H9 (cell line): ENCODE data around the gene YBEY. TPM values are rescaled to one million over a fixed set of nuclear protein-coding genes. Genes with fewer than 3 reads are reported as not detected.
A peak's percentile ranks its signal among the peaks of the same experiment; 100 is the strongest.

Experiments used
- DNase-seq: peaks from one replicate; pipeline ENCODE4 v3.0.0-alpha.2; 2017
- H2AFZ ChIP-seq: one replicate; pipeline ENCODE4 v1.6.1; 2013; ENCODE audit warnings: mild to moderate bottlenecking, low read length, control low read depth, moderate library complexity
- H2AK5ac ChIP-seq: 2 replicates; pipeline ENCODE4 v1.6.1; 2013; ENCODE audit warnings: low read length, control low read depth, mixed read lengths; ENCODE audit not compliant: insufficient read length
- H2BK120ac ChIP-seq: one replicate; pipeline ENCODE4 v1.6.1; 2013; ENCODE audit warnings: low read depth, mild to moderate bottlenecking, low read length, control low read depth, inconsistent platforms; ENCODE audit not compliant: poor library complexity, severe bottlenecking
- H2BK12ac ChIP-seq: 2 replicates; pipeline ENCODE4 v1.6.1; 2013; ENCODE audit warnings: low read length, control low read depth, mixed read lengths, low read depth; ENCODE audit not compliant: insufficient read length
- H2BK15ac ChIP-seq: 2 replicates; pipeline ENCODE4 v1.6.1; 2013; ENCODE audit warnings: low read depth, low read length, control low read depth
- H2BK20ac ChIP-seq: one replicate; pipeline ENCODE4 v1.6.1; 2013; ENCODE audit warnings: low read depth, mild to moderate bottlenecking, low read length, control low read depth, inconsistent platforms; ENCODE audit not compliant: poor library complexity, severe bottlenecking
- H2BK5ac ChIP-seq: 2 replicates; pipeline ENCODE4 v1.6.1; 2013; ENCODE audit warnings: low read length, control low read depth, mixed read lengths; ENCODE audit not compliant: insufficient read length
- H3K14ac ChIP-seq: 2 replicates; pipeline ENCODE4 v1.6.1; 2013; ENCODE audit warnings: low read length, control low read depth; ENCODE audit not compliant: insufficient read depth
- H3K18ac ChIP-seq: 2 replicates; pipeline ENCODE4 v1.6.1; 2013; ENCODE audit warnings: low read depth, mild to moderate bottlenecking, mixed read lengths, low read length, control low read depth; ENCODE audit not compliant: insufficient read length
- H3K23ac ChIP-seq: 2 replicates; pipeline ENCODE4 v1.6.1; 2013; ENCODE audit warnings: low read length, control low read depth, mixed read lengths, low read depth; ENCODE audit not compliant: insufficient read length
- H3K23me2 ChIP-seq: 2 replicates; pipeline ENCODE4 v1.6.1; 2013; ENCODE audit warnings: low read depth, mild to moderate bottlenecking, mixed read lengths, low read length, control low read depth; ENCODE audit not compliant: insufficient read length, poor library complexity, severe bottlenecking
- H3K27ac ChIP-seq: 2 replicates; pipeline ENCODE4 v1.5.1; 2013; ENCODE audit warnings: low read length, control low read depth, mixed read lengths, low read depth; ENCODE audit not compliant: insufficient read length
- H3K27me3 ChIP-seq: 2 replicates; pipeline ENCODE4 v1.6.1; 2013; ENCODE audit warnings: low read length, control low read depth, inconsistent platforms; ENCODE audit not compliant: insufficient read depth
- H3K4ac ChIP-seq: 2 replicates; pipeline ENCODE4 v1.6.1; 2013; ENCODE audit warnings: low read depth, mild to moderate bottlenecking, control low read depth, inconsistent platforms, low read length, moderate library complexity
- H3K4me1 ChIP-seq: 2 replicates; pipeline ENCODE4 v1.6.1; 2013; ENCODE audit warnings: low read length, control low read depth, inconsistent platforms; ENCODE audit not compliant: insufficient read depth
- H3K4me2 ChIP-seq: 2 replicates; pipeline ENCODE4 v1.6.1; 2013; ENCODE audit warnings: low read length, control low read depth, mixed read lengths; ENCODE audit not compliant: insufficient read length, insufficient read depth
- H3K56ac ChIP-seq: 2 replicates; pipeline ENCODE4 v1.6.1; 2013; ENCODE audit warnings: low read depth, mild to moderate bottlenecking, mixed read lengths, low read length, control low read depth; ENCODE audit not compliant: insufficient read length
- H3K79me1 ChIP-seq: 2 replicates; pipeline ENCODE4 v1.6.1; 2013; ENCODE audit warnings: low read depth, mild to moderate bottlenecking, moderate library complexity, low read length, control low read depth, inconsistent platforms; ENCODE audit not compliant: insufficient read depth, poor library complexity, severe bottlenecking
- H3K79me2 ChIP-seq: 2 replicates; pipeline ENCODE4 v1.6.1; 2013; ENCODE audit warnings: low read length, control low read depth, inconsistent platforms; ENCODE audit not compliant: insufficient read depth
- H3K9ac ChIP-seq: 2 replicates; pipeline ENCODE4 v1.6.1; 2013; ENCODE audit warnings: low read length, control low read depth, mixed read lengths; ENCODE audit not compliant: insufficient read length; ENCODE audit errors: extremely low read depth
- H3K9me3 ChIP-seq: one replicate; pipeline ENCODE4 v1.6.1; 2013; ENCODE audit warnings: low read depth, low read length, inconsistent platforms; ENCODE audit not compliant: control insufficient read depth
- H3T11ph ChIP-seq: one replicate; pipeline ENCODE4 v1.6.1; 2013; ENCODE audit warnings: mild to moderate bottlenecking, low read length, control low read depth, inconsistent platforms
- H4K20me1 ChIP-seq: one replicate; pipeline ENCODE4 v1.6.1; 2013; ENCODE audit not compliant: control insufficient read depth, insufficient read length, insufficient read depth
- H4K5ac ChIP-seq: 2 replicates; pipeline ENCODE4 v1.6.1; 2013; ENCODE audit warnings: low read depth, mild to moderate bottlenecking, mixed read lengths, low read length, control low read depth; ENCODE audit not compliant: insufficient read length
- H4K8ac ChIP-seq: replicated peaks from 2 replicates; pipeline ENCODE4 v1.6.1; 2013; ENCODE audit warnings: low read length, control low read depth, mixed read lengths, low read depth; ENCODE audit not compliant: insufficient read length
- H4K91ac ChIP-seq: 2 replicates; pipeline ENCODE4 v1.6.1; 2013; ENCODE audit warnings: low read depth, mild to moderate bottlenecking, moderate library complexity, mixed read lengths, low read length, control low read depth; ENCODE audit not compliant: insufficient read length
- H3K27ac Mint-ChIP-seq, 3 experiments: 2 replicates in 2 of 3; 3 replicates in 1 of 3; pipeline ENCODE4 v1.8.0; 2020 to 2021; ENCODE audit warnings: mixed read lengths in 3 of 3, mild to moderate bottlenecking in 1 of 3, moderate library complexity in 1 of 3
- H3K27me3 Mint-ChIP-seq: 2 replicates; pipeline ENCODE4 v1.8.0; 2021; ENCODE audit warnings: low read depth, mild to moderate bottlenecking, moderate library complexity, mixed read lengths
- H3K36me3 Mint-ChIP-seq, 3 experiments: 2 replicates in 2 of 3; 3 replicates in 1 of 3; pipeline ENCODE4 v1.8.0; 2020 to 2021; ENCODE audit warnings: low read depth in 3 of 3, mixed read lengths in 3 of 3; ENCODE audit not compliant: insufficient read depth in 1 of 3
- H3K4me1 Mint-ChIP-seq, 2 experiments: 2 replicates each; pipeline ENCODE4 v1.8.0; 2020; ENCODE audit warnings: mixed read lengths in 2 of 2
- H3K4me3 Mint-ChIP-seq, 2 experiments: 2 replicates in 1 of 2; 3 replicates in 1 of 2; pipeline ENCODE4 v1.8.0; 2020 to 2021; ENCODE audit warnings: mild to moderate bottlenecking in 2 of 2, mixed read lengths in 2 of 2, moderate library complexity in 1 of 2
- H3K9me3 Mint-ChIP-seq, 2 experiments: 2 replicates in 1 of 2; 3 replicates in 1 of 2; pipeline ENCODE4 v1.8.0; 2020; ENCODE audit warnings: mild to moderate bottlenecking in 2 of 2, mixed read lengths in 2 of 2, moderate library complexity in 1 of 2
- CTCF ChIP-seq: fragments of 200-600 bp; sonication (generic); conservative IDR thresholded peaks from 3 replicates; pipeline ENCODE4 v1.8.0; 2021; ENCODE audit warnings: antibody characterized with exemption, mild to moderate bottlenecking
- WGBS: extraction: QIAGEN DNeasy Blood & Tissue Kit; methylation state at CpG from one replicate; pipeline ENCODE4 v1.1.7; 2013; ENCODE audit warnings: missing lambda C conversion rate, low lambda C conversion rate, mixed read lengths; ENCODE audit not compliant: insufficient read length; ENCODE audit errors: extremely low coverage; 5-methylcytosine and 5-hydroxymethylcytosine counted together
- total RNA-seq: library from RNA; stranded (reverse); gene quantifications from 2 replicates; pipeline ENCODE4 v1.2.1, GENCODE V29; 2021

The YBEY gene
- total RNA-seq, 1 experiment from 2014 or later, result 26.2 TPM

- no peak overlapping the region for H3K27ac ChIP-seq
- H3K79me2 ChIP-seq, result no peaks in the 10 kb centered on the region
- H4K5ac ChIP-seq, result no peak overlapping the region
- no peaks in the 10 kb centered on the region for H3K23me2 ChIP-seq
- no peak overlapping the region for H3K23ac ChIP-seq
- no peak overlapping the region for H2BK12ac ChIP-seq
- no peaks in the 10 kb centered on the region for H3K27me3 ChIP-seq
- Mint-ChIP-seq H3K4me3 (no peak overlapping the region), H3K27me3 (no peaks in the 10 kb centered on the region), H3K4me1 (no peaks in the 10 kb centered on the region), H3K36me3 (peaks cover 29 to 67% (median 59%) of the 10 kb centered on the region in 3 experiments), H3K27ac (0 out of 7 replicates have a peak overlapping the region, but pooled peaks of 1 of the 3 experiments have one; percentile 29), H3K9me3 (no peaks in the 10 kb centered on the region; a peak in 1 of 5 replicates)
- H4K91ac ChIP-seq, result no peak overlapping the region
- no peak for DNase-seq
- no peak overlapping the region for H2AFZ ChIP-seq
- no peak overlapping the region for H3K18ac ChIP-seq
- peaks cover 2% of the 10 kb centered on the region for H4K20me1 ChIP-seq
- H4K8ac ChIP-seq, result no peak overlapping the region
- H2BK120ac ChIP-seq, result no peak overlapping the region
- H3K9me3 ChIP-seq, result no peaks in the 10 kb centered on the region
- H3K4ac ChIP-seq, result no peak overlapping the region
- H3K9ac ChIP-seq, result no peak overlapping the region
- H3K56ac ChIP-seq, result no peak overlapping the region
- no peak overlapping the region for H3K4me2 ChIP-seq
- H3K79me1 ChIP-seq, result no peaks in the 10 kb centered on the region
- H3K14ac ChIP-seq, result no peak overlapping the region
- no peak overlapping the region for H2BK15ac ChIP-seq
- H3K4me1 ChIP-seq, result no peaks in the 10 kb centered on the region
- no peak overlapping the region for H3T11ph ChIP-seq
- WGBS, result no CpG with 5 or more reads among the region's 11 CpGs
- no peak overlapping the region for H2BK20ac ChIP-seq
- no peak overlapping the region for H2BK5ac ChIP-seq
- no peak for TF ChIP-seq CTCF
- no peak overlapping the region for H2AK5ac ChIP-seq
Measured at GRCh38 chr21:46304955-46305354, 18.8 kb downstream of the YBEY start.
